OCI-LY3 (cell line): Measurements from ENCODE around the gene PPP2R5B.

Source experiments
- H2AFZ ChIP-seq: fragments of 200-600, 300-600 bp; shearing (Covaris generic); 2 replicates; pipeline ENCODE4 v1.6.0; 2014; ENCODE audit warnings: antibody characterized with exemption, low read depth, low read length
- H3K27ac ChIP-seq: fragments of 200-600, 300-600 bp; sonication (generic); 2 replicates; pipeline ENCODE4 v1.5.1; 2014; ENCODE audit warnings: mild to moderate bottlenecking, low read length, moderate library complexity, mixed read lengths
- H3K27me3 ChIP-seq: fragments of 200-600, 300-600 bp; sonication (generic); 2 replicates; pipeline ENCODE4 v1.6.1; 2014; ENCODE audit warnings: low read depth, low read length, mixed read lengths
- H3K36me3 ChIP-seq: fragments of 200-600, 300-600 bp; sonication (generic); replicated peaks from 2 replicates; pipeline ENCODE3; 2014; ENCODE audit warnings: low read depth, low read length, mixed read lengths
- H3K4me1 ChIP-seq: fragments of 300-600, 200-600 bp; sonication (generic); 2 replicates; pipeline ENCODE4 v1.6.1; 2014; ENCODE audit warnings: low read length, mixed read lengths
- H3K4me2 ChIP-seq: fragments of 200-600, 300-600 bp; sonication (generic); 2 replicates; pipeline ENCODE4 v1.6.1; 2014; ENCODE audit warnings: low read length, mixed read lengths
- H3K4me3 ChIP-seq: fragments of 300-600, 200-600 bp; sonication (generic); 2 replicates; pipeline ENCODE4 v1.5.1; 2014; ENCODE audit warnings: antibody characterized with exemption, mild to moderate bottlenecking, low read length, moderate library complexity
- H3K79me2 ChIP-seq: fragments of 300-600, 200-600 bp; shearing (Covaris generic); 2 replicates; pipeline ENCODE4 v1.6.1; 2014; ENCODE audit warnings: mild to moderate bottlenecking, low read length, mixed read lengths
- H3K9ac ChIP-seq: fragments of 300-600, 200-600 bp; shearing (Covaris generic); 2 replicates; pipeline ENCODE4 v1.6.0; 2014; ENCODE audit warnings: mild to moderate bottlenecking, low read length, moderate library complexity
- H3K9me3 ChIP-seq: fragments of 200-600, 300-600 bp; shearing (Covaris generic); 2 replicates; pipeline ENCODE4 v1.6.1; 2014; ENCODE audit warnings: low read length, mixed read lengths; ENCODE audit not compliant: insufficient read depth
- H4K20me1 ChIP-seq: fragments of 200-600, 300-600 bp; sonication (generic); 2 replicates; pipeline ENCODE4 v1.6.1; 2016; ENCODE audit warnings: low read length, mixed read lengths; ENCODE audit not compliant: insufficient read depth
- EZH2phosphoT487 ChIP-seq: fragments of 200-600 bp; shearing (Covaris generic); IDR thresholded peaks from 2 replicates; pipeline ENCODE4 v1.6.1; 2018; ENCODE audit warnings: antibody characterized with exemption, mixed run types, low read depth
- TF ChIP-seq, protein P1 (sequence below): fragments of 200-600, 300-600 bp; sonication (generic); IDR thresholded peaks from 2 replicates; pipeline ENCODE4 v1.5.1; 2014; ENCODE audit warnings: antibody characterized with exemption, low read length, low read depth

PPP2R5B gene

GRCh38 chr11:64931290-64931689 is 6.8 kb downstream of the PPP2R5B start:
- Histone ChIP-seq H3K79me2 (no peaks in the 10 kb centered on the region), H3K36me3 (peaks cover 19% of the 10 kb centered on the region)

GRCh38 chr11:64932324-64932723 is 7.8 kb downstream of the PPP2R5B start:
- Histone ChIP-seq H3K4me1 (no peaks in the 10 kb centered on the region), H3K4me2 (no peak overlapping the region), H4K20me1 (no peaks in the 10 kb centered on the region), H3K4me3 (no peak overlapping the region), H3K9ac (no peak overlapping the region), H3K27me3 (no peaks in the 10 kb centered on the region), H3K36me3 (peaks cover 19% of the 10 kb centered on the region), H3K9me3 (no peaks in the 10 kb centered on the region), H3K79me2 (no peaks in the 10 kb centered on the region), H3K27ac (no peak overlapping the region), H2AFZ (no peak overlapping the region)
- TF ChIP-seq EZH2phosphoT487: no peak
- TF ChIP-seq, protein P1, sequence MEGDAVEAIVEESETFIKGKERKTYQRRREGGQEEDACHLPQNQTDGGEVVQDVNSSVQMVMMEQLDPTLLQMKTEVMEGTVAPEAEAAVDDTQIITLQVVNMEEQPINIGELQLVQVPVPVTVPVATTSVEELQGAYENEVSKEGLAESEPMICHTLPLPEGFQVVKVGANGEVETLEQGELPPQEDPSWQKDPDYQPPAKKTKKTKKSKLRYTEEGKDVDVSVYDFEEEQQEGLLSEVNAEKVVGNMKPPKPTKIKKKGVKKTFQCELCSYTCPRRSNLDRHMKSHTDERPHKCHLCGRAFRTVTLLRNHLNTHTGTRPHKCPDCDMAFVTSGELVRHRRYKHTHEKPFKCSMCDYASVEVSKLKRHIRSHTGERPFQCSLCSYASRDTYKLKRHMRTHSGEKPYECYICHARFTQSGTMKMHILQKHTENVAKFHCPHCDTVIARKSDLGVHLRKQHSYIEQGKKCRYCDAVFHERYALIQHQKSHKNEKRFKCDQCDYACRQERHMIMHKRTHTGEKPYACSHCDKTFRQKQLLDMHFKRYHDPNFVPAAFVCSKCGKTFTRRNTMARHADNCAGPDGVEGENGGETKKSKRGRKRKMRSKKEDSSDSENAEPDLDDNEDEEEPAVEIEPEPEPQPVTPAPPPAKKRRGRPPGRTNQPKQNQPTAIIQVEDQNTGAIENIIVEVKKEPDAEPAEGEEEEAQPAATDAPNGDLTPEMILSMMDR: no peak

More at GRCh38 chr11:64931290-64931689, 6.8 kb downstream of the PPP2R5B start:
- TF ChIP-seq, protein P1: no peak
- TF ChIP-seq EZH2phosphoT487: no peak
- Histone ChIP-seq H3K9me3 (no peaks in the 10 kb centered on the region), H3K27ac (no peak overlapping the region), H3K4me2 (no peak overlapping the region), H4K20me1 (no peaks in the 10 kb centered on the region), H3K27me3 (no peaks in the 10 kb centered on the region), H2AFZ (no peak overlapping the region), H3K9ac (no peak overlapping the region), H3K4me1 (no peaks in the 10 kb centered on the region), H3K4me3 (no peak overlapping the region)

GRCh38 chr11:64933213-64933934 is 8.9 kb downstream of the PPP2R5B start:
- Histone ChIP-seq H3K4me2 (no peak overlapping the region), H3K27me3 (0 out of 2 replicates have a peak, but pooled peaks cover under 1% of the 10 kb centered on the region), H3K4me3 (no peak overlapping the region), H2AFZ (no peak overlapping the region), H3K9ac (no peak overlapping the region), H3K4me1 (no peaks in the 10 kb centered on the region), H3K36me3 (peaks cover 15% of the 10 kb centered on the region), H4K20me1 (no peaks in the 10 kb centered on the region), H3K27ac (no peak overlapping the region), H3K79me2 (no peaks in the 10 kb centered on the region), H3K9me3 (no peaks in the 10 kb centered on the region)
- TF ChIP-seq, protein P1: no peak
- no peak for TF ChIP-seq EZH2phosphoT487

- Histone ChIP-seq H3K9me3 (no peaks in the 10 kb centered on the region), H3K79me2 (no peaks in the 10 kb centered on the region), H3K4me1 (no peaks in the 10 kb centered on the region), H3K27me3 (0 out of 2 replicates have a peak, but pooled peaks cover 4% of the 10 kb centered on the region), H3K36me3 (peaks cover 15% of the 10 kb centered on the region), H3K9ac (no peak overlapping the region), H4K20me1 (no peaks in the 10 kb centered on the region), H3K4me2 (no peak overlapping the region), H3K27ac (no peak overlapping the region), H3K4me3 (no peak overlapping the region), H2AFZ (no peak overlapping the region)
- no peak for TF ChIP-seq EZH2phosphoT487
- TF ChIP-seq, protein P1: no peak
Measured at GRCh38 chr11:64933935-64934681, 9.6 kb downstream of the PPP2R5B start.
